ENCODE results near the gene NRTN.
"Not testable (repeated sequence)": the region's sequence is repeated elsewhere in the genome, so short reads cannot be mapped to it uniquely, and the experiment has no call there.

DNA sequence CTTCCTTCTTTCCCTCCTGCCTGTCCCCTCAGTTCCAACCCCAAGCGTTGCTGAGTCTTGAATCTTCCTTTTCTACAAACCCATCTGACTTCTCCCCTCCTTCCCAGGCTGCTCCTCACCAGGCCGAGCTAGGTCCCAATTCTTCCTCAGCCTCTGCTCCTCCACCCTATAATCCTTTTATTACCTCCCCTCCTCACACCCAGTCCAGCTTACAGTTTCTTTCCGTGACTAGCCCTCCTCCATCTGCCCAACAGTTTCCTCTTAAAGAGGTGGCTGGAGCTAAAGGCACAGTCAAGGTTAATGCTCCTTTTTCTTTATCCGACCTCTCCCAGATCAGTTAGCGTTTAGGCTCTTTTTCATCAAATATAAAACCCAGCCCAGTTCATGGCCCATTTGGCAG is 43.8 kb downstream of the NRTN start:
- TF ChIP-seq CTCF (conservative IDR thresholded peaks at IDR 0.05; ENCODE audit: low read depth in 2 of 2); EZH2 (IDR thresholded peaks at IDR 0.05; ENCODE audit: low read depth, unreplicated experiment); ZNF331 (CRISPR knock-in tag; IDR thresholded peaks at IDR 0.05; ENCODE audit: low read depth); STAT1 (IDR thresholded peaks at IDR 0.05; ENCODE audit: unreplicated experiment); EZH2phosphoT487 (IDR thresholded peaks at IDR 0.05; ENCODE audit: unreplicated experiment); JUNB (IDR thresholded peaks at IDR 0.05; ENCODE audit: unreplicated experiment); POLR2AphosphoS5 (IDR thresholded peaks at IDR 0.05; ENCODE audit: low read depth); CREB1 (CRISPR knock-in tag; IDR thresholded peaks at IDR 0.05; ENCODE audit: low read depth); ZNF462 (CRISPR knock-in tag; IDR thresholded peaks at IDR 0.05); NANOG (IDR thresholded peaks at IDR 0.05; ENCODE audit: borderline replicate concordance); ETS1 (IDR thresholded peaks at IDR 0.05); ZNF114 (CRISPR knock-in tag; IDR thresholded peaks at IDR 0.05): not testable (repeated sequence)
- TF ChIP-seq, protein P1, sequence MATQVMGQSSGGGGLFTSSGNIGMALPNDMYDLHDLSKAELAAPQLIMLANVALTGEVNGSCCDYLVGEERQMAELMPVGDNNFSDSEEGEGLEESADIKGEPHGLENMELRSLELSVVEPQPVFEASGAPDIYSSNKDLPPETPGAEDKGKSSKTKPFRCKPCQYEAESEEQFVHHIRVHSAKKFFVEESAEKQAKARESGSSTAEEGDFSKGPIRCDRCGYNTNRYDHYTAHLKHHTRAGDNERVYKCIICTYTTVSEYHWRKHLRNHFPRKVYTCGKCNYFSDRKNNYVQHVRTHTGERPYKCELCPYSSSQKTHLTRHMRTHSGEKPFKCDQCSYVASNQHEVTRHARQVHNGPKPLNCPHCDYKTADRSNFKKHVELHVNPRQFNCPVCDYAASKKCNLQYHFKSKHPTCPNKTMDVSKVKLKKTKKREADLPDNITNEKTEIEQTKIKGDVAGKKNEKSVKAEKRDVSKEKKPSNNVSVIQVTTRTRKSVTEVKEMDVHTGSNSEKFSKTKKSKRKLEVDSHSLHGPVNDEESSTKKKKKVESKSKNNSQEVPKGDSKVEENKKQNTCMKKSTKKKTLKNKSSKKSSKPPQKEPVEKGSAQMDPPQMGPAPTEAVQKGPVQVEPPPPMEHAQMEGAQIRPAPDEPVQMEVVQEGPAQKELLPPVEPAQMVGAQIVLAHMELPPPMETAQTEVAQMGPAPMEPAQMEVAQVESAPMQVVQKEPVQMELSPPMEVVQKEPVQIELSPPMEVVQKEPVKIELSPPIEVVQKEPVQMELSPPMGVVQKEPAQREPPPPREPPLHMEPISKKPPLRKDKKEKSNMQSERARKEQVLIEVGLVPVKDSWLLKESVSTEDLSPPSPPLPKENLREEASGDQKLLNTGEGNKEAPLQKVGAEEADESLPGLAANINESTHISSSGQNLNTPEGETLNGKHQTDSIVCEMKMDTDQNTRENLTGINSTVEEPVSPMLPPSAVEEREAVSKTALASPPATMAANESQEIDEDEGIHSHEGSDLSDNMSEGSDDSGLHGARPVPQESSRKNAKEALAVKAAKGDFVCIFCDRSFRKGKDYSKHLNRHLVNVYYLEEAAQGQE (IDR thresholded peaks at IDR 0.05; ENCODE audit: unreplicated experiment): not testable (repeated sequence)
